WERI-Rb-1 (cell line): Measurements from ENCODE around the gene ZNF507.

ENCODE experiments used
- DNase-seq: peaks from one replicate; pipeline ENCODE4 v3.0.0-alpha.2; 2020
- H3K27ac ChIP-seq: fragments of 250-450 bp; sonication (Bioruptor Pico); 2 replicates; pipeline ENCODE4 v1.5.1; 2020; ENCODE audit warnings: mild to moderate bottlenecking, moderate library complexity
- H3K27me3 ChIP-seq: fragments of 250-450 bp; sonication (Bioruptor Pico); 2 replicates; pipeline ENCODE4 v1.5.1; 2021; ENCODE audit warnings: mild to moderate bottlenecking, low read depth, moderate library complexity; ENCODE audit not compliant: insufficient read depth, severe bottlenecking
- H3K36me3 ChIP-seq: fragments of 250-450 bp; sonication (Bioruptor Pico); 2 replicates; pipeline ENCODE4 v1.5.1; 2020; ENCODE audit warnings: mild to moderate bottlenecking, moderate library complexity
- H3K4me3 ChIP-seq: 2 replicates; pipeline ENCODE4 v1.5.1; 2011; ENCODE audit warnings: low read depth, mild to moderate bottlenecking, control low read depth, low read length
- H3K9me3 ChIP-seq: fragments of 250-450 bp; sonication (Bioruptor Pico); 2 replicates; pipeline ENCODE4 v1.5.1; 2021; ENCODE audit warnings: mild to moderate bottlenecking, moderate library complexity; ENCODE audit not compliant: severe bottlenecking
- TF ChIP-seq, protein P1 (sequence below): IDR thresholded peaks from 2 replicates; pipeline ENCODE4 v1.5.1; 2011; ENCODE audit warnings: low read depth, mild to moderate bottlenecking, control low read depth, inconsistent platforms, low read length

The ZNF507 gene

DNA sequence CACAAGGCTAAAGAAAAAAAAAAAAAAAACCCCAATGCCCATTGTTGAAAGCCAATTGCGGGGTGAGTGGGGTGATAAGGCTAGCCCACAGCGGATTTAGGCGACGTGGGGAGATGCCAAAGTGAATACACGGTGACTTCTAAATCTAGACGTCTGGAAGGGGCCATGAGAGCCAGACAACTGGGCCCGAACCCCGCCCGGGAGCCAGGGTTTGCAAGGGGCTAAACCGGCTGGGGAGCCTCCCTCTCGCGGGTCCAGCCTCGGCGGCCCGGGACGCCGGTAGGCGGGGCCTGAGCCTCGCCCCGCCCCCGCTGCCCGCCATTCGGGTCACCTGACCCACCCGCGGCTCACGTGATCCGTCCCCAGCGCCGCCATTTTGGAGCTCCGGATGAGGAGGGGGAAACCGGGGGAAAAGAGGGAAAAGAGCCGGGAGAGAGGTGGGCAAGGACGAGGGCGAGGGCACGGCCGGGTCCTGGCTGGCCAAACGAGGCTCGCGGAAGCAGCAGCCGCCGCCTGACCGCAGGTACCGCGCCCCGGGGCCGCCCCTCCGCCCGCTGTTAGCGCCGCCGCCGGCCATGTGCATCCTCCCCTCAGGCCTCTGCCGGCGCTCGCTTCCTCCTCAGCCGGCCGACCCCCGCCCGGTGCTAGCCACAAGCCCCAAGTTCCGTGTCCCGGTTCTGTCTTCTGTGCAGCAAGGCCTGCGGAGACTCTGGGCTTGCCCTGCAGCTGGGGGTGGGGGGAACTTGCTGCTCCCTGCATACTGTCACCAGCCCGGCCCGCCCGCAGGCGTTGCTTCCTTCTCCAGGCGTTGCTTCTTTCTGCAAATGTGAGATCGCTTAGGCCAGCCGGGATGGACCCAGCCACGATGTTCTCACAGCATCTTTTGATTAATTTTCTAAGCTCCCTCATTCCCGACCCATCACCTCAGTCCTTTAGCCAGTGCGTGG, at the start of gene ZNF507:
Gene ZNF507, plus strand, starts transcription at position 350 of the 947 bp plus-strand sequence. CDS start 7,221 bp downstream, outside the sequence.
- peaks cover 30% of the 10 kb centered on the region for H3K36me3 ChIP-seq
- peaks cover 4% of the 10 kb centered on the region for H3K9me3 ChIP-seq
- H3K27me3 ChIP-seq, result no peaks in the 10 kb centered on the region
- peak within 1 kb of the TSS; percentile 81 for H3K27ac ChIP-seq
- DNase-seq, result peak; percentile 81
- TF ChIP-seq, protein P1, sequence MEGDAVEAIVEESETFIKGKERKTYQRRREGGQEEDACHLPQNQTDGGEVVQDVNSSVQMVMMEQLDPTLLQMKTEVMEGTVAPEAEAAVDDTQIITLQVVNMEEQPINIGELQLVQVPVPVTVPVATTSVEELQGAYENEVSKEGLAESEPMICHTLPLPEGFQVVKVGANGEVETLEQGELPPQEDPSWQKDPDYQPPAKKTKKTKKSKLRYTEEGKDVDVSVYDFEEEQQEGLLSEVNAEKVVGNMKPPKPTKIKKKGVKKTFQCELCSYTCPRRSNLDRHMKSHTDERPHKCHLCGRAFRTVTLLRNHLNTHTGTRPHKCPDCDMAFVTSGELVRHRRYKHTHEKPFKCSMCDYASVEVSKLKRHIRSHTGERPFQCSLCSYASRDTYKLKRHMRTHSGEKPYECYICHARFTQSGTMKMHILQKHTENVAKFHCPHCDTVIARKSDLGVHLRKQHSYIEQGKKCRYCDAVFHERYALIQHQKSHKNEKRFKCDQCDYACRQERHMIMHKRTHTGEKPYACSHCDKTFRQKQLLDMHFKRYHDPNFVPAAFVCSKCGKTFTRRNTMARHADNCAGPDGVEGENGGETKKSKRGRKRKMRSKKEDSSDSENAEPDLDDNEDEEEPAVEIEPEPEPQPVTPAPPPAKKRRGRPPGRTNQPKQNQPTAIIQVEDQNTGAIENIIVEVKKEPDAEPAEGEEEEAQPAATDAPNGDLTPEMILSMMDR, result no peak
- peak within 1 kb of the TSS; percentile 84 for H3K4me3 ChIP-seq

- no peaks in the 10 kb centered on the region for H3K36me3 ChIP-seq
- peaks cover 4% of the 10 kb centered on the region for H3K9me3 ChIP-seq
- no peak for DNase-seq
- no peak overlapping the region for H3K27ac ChIP-seq
- H3K4me3 ChIP-seq, result no peak overlapping the region
- no peaks in the 10 kb centered on the region for H3K27me3 ChIP-seq
- TF ChIP-seq, protein P1, result no peak
Measured at GRCh38 chr19:32296694-32297093, 48.7 kb upstream of the ZNF507 start.

GRCh38 chr19:32302778-32303177, 42.6 kb upstream of the ZNF507 start:
- peaks cover 7% of the 10 kb centered on the region for H3K9me3 ChIP-seq
- no peaks in the 10 kb centered on the region for H3K36me3 ChIP-seq
- H3K27me3 ChIP-seq, result no peaks in the 10 kb centered on the region
- H3K27ac ChIP-seq, result no peak overlapping the region
- TF ChIP-seq, protein P1, result no peak
- DNase-seq, result no peak
- no peak overlapping the region for H3K4me3 ChIP-seq

GRCh38 chr19:32303193-32303592, 42.2 kb upstream of the ZNF507 start:
- H3K9me3 ChIP-seq, result peaks cover 7% of the 10 kb centered on the region

DNA sequence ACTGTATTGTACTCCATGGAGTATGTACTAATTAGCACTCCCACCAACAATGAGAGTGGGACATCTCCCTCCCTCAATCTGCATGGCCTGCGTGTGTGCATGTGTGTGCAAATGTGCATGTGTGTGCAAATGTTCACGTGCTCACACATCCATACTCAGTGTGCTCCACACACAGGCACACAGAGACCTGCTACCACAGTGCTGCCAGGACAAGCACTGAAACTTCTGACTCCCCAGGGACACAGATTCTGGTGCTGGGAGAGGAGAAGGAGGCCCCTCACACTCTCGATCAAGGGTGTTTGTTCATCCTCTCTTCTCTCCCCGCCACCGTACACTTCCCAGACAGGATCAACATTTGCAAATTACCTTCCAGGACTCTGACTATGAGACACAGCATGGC, 37.8 kb upstream of the ZNF507 start:
- Histone ChIP-seq H3K36me3 (no peaks in the 10 kb centered on the region), H3K4me3 (no peak overlapping the region), H3K27ac (no peak overlapping the region), H3K27me3 (no peaks in the 10 kb centered on the region), H3K9me3 (peaks cover 3% of the 10 kb centered on the region)
- no peak for DNase-seq
- TF ChIP-seq, protein P1, result no peak

More at GRCh38 chr19:32303193-32303592, 42.2 kb upstream of the ZNF507 start:
- H3K27ac ChIP-seq, result no peak overlapping the region
- no peaks in the 10 kb centered on the region for H3K27me3 ChIP-seq
- H3K36me3 ChIP-seq, result no peaks in the 10 kb centered on the region
- DNase-seq, result no peak
- TF ChIP-seq, protein P1, result no peak
- H3K4me3 ChIP-seq, result no peak overlapping the region
